Renal cortical epithelial cell (primary cell): ENCODE data around the gene IRF2. TPM values are rescaled to one million over a fixed set of nuclear protein-coding genes. Genes with fewer than 3 reads are reported as not detected.
"Not testable (repeated sequence)": the region's sequence is repeated elsewhere in the genome, so short reads cannot be mapped to it uniquely, and the experiment has no call there.

Source experiments
- DNase-seq: peaks from one replicate; pipeline ENCODE4 v3.0.0-alpha.2; 2011; ENCODE audit warnings: low read depth
- total RNA-seq: library from RNA; depleted of rRNA; stranded (reverse); fragments of >200 nt; gene quantifications from 2 replicates; pipeline ENCODE4 v1.2.3, GENCODE V29; 2014

IRF2 gene
- total RNA-seq, 1 donor from 2014 or later = 33.3 TPM

DNA sequence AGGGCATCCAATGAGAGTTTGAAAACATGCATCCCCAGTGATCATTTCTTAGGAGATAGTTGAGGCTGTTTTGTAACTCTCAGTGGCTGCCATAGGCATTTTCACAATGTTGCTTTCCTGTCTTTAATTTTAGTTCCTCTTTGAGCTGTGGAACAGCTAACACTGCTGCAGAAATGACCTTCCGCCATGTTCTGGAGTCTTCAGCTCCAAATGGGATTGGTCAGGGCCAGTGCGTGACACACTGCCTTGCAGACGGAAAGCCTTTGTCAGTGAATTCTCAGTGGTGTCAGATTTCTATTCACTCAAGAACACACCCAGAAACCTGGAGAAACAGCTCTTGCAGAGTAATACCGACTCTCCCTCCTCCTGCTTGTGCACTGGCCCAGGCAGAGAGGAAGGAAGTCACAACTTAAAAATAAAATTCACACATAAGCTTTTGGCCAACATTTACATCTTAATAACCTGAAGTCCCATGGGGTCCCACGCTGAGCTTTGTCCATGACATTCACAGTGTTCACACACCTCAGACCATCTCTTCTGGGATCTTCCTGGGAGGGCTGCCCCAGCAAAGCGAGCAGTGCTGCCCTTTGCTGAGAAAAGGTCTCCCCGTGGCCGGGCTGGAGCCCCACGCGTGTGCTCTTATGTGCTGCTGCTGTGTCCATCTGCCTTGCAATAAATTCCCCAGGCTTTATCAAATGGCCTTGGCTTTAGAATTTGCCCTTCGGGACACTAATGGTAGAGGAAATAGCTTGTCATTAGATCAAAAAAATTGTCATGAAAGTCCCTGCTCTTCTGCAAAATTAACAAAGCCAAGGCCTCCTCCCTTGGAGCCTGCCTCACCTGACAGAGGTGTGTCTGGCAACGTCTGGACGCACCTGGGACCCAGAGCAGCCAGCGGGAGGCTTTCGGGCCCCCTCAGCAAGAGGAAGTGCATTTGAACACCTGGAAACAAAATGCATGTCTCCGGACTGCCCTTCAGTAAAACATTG, 126.8 kb downstream of the IRF2 start:
- peak; percentile 70 for DNase-seq

DNA sequence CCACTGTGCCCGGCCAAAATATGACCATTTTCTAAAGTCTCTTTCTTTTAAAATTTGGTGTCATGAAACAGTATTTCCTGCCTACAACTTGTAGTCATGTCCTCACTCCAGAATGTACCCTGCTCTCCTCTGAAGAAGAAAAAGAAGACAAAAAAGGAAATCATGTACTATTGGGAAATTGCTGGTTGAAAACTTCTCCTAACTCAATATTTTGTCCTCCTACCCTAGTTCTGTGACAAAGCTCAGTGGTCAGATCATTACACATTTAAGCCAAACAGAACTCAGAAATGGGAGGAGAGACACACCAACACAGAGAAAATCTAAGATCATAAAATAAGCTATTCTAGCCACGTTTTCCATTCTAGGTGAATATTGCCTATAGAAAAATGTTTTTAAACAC, 127.7 kb downstream of the IRF2 start:
- DNase-seq = no peak

DNA sequence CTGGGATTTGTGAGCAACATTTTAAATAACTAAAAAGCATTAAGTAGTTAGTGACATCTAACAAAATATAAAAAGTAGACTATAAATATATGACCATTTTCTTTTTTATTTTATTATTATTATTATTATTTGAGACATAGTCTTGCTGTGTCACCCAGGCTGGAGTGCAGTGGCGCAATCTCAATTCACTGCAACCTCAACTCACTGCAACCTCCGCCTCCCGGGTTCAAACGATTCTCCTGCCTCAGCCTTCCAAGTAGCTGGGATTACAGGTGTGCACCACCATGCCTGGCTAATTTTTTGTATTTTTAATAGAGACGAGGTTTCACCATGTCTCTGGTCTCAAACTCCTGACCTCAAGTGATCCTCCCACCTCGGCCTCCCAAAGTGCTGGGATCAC, 128.1 kb downstream of the IRF2 start:
- not testable (repeated sequence) for DNase-seq

DNA sequence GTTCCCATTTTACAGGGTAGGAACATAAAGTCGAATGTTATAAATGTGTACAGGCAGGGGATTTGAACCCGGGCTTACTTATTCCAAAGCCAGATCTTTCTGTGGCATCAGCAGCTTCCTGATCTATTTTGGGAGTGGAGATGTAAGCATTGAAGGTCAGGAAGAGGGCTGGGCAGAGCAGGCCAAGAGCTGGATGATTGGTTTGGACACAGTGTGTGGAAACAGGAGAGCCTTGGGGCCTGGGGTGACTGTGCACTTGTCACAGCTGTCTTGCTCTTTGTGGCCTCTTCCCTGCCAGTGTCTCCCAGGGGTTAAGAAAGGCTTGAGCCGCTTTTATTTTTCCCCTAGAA, 128.8 kb downstream of the IRF2 start:
- DNase-seq = no peak

DNA sequence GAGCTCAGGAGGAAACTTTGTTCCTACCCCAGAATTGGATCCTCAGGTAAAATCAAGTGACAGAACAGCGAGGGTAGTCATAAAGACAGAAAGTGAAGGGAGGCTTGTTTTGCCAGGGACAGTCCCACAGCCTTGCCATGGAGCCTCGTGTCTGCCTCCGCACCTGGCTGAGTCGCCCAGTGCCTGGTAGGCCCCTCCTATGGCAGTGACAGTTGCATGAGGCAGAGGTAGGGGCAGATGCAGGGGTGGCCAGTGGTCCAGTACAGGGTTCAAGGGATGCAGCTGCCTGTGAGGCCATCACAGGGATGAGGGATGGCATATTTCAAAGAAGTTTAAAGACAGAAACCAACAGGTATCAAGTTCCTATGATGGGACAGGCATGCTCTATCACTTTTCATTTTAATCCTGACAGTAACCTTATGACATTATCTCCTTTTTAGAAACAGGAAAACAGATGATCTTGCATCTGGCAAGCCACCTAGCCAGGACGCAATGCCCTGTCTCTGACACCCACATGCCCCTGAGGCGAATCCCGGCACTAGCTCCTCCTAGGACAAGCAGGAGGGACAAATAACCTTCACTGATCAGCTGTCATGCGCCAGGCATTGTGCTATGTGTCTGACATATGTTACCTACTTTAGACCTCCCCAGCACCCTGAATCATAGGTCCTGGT, 129.3 kb downstream of the IRF2 start:
- no peak for DNase-seq

DNA sequence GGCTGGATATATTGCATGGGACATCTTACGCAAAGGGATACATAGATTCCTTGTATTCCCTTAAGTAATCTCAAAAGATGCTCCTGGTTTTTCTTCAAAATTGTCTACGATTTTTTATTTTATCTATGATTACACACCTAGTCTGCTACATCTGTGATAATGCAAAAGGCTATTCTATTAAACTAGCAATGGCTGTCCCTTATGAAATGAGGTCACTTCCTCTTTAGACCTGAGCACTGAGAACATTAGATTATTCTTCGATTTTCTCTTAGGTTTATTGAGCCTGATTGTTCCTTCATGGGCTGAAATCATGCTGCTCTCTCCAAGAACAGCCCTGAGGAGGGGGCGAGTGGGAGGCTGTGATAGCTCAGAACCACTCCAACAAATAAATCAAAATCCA, 129.9 kb downstream of the IRF2 start:
- DNase-seq = no peak

DNA sequence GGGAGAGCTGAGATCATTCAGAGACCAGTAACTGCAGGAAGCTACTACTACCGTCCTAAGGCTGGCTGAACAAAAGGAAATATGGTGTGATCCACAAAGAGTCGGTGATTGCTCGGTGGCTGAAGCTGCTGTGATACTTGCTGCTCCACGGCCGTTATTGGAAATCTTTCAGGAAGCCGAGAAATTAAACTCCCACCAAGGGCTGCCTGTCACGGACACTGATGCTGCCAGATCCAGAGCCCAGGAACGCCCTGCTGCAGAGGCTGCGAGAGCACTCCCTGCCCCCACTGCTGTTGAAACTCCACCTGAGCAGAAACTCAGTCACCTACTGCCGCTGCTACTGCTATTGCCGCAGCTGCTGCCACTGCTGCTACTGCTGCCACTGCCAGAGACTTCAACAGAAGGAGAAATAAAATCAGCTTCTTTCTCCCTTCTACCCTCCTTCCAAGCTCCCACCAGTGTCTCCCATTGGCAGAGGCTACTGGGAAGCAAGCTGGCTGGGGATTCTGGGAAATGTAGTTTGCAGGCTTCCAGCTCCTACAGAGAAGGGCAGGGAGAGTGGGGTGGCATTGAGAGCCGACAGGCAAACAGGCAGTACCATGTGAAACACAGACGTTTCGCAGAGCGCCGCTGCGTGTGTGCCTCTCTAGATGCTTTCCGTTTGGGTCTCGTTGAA, 130.7 kb downstream of the IRF2 start:
- DNase-seq = peak; percentile 72

DNA sequence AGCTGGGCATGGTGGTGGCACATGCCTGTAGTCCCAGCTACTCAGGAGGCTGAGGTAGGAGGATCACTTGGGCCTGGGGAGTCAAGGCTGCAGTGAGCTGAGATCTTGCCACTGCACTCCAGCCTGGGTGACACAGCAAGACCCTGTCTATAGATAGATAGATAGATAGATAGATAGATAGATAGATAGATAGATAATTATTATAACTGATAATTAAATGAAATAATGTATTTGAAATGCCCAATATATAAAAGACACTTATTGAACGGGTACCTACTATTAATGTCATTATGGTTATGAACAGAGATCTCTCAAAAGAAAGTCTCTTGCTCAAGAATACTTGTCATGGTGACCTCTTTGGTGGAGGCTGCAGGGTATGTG, 131.5 kb downstream of the IRF2 start:
- not testable (repeated sequence) for DNase-seq

DNA sequence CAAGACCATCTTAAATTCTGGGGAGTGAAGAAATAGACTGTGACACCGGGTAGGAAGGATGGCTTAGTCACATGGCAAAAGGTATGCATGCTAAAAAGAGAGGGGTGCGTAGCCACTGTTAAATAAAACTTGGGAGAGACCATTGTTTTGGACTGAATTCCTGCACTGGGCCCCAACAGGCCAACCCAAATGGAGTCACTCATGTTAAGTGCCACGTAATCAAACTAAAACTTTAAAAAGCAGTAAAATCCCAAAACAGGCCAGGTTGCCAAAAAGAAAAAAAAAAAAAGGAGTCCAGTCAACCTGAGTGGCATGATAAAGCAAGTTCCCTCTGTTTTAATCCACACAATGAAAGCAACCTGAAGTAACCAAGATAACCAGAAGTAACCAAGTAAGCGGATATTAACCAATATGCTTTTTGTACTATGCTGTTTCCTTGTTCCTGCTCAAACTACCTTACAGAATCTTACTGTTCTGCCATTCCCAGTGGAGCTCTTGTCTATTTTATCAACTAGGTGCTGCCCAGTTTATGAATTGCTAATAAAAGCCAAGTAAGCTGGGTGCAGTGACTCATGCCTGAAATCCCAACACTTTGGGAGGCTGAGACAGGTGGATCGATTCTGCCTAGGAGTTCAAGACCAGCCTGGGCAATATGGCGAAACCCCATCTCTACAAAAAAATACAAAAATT, 132.0 kb downstream of the IRF2 start:
- DNase-seq = no peak

DNA sequence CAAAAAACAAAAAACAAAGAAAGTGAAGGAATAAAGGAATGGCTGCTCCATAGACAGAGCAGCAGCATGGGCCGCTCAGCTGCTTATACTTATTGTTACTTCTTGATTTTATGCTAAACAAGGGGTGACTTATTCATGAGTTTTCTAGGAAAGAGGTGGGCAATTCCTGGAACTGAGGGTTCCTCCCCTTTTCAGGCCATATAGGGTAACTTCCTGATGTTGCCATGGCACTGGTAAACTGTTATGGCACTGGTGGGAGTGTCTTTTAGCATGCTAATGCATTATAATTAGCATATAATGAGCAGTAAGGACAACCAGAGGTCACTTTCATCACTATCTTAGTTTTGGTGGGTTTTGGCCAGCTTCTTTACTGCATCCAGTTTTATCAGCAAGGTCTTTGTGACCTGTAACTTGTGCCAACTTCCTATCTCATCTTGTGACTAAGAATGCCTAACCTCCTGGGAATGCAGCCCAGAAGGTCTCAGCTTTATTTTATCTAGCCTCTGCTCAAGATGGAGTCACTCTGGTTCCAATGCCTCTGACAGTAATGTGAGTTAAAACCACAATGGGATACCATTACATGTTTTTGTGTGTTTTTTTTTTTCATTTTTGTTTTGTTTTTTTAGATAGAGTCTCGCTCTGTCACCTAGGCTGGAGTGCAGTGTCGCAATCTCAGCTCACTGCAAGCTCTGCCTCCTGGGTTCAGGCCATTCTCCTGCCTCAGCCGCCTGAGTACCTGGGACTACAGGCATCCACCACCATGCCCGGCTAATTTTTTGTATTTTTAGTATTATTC, 134.8 kb downstream of the IRF2 start:
- DNase-seq = not testable (repeated sequence)

DNA sequence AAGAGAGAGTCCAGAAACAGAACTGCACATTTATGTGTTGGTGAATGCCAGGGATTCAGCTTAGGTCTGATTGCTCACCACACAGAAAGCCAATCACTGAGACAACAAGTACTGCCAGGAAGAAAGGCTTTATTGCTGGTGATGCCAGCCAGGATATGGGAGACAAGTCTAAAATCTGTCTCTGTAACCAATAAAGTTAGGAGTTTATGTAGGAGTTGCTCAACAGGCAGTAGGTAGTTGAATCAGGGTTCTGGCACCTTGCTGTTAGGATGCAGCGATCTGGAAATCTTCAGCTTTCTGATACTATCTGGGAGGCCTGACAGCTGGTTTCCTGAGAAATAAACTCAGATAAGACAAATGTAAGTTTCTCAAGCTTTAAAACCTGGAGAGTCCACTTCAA, 136.4 kb downstream of the IRF2 start:
- DNase-seq = no peak

Other genes with a start within 250 kb of the IRF2 start
- gene CASP3, start 174.9 kb upstream of the IRF2 start, total RNA-seq = 54.8 and 115 TPM in 2 replicates
- 12.2 and 13.0 TPM in 2 replicates for gene PRIMPOL, start 175.2 kb upstream of the IRF2 start, total RNA-seq